ENCODE measurements around the gene VASH1.

VASH1 gene

DNA sequence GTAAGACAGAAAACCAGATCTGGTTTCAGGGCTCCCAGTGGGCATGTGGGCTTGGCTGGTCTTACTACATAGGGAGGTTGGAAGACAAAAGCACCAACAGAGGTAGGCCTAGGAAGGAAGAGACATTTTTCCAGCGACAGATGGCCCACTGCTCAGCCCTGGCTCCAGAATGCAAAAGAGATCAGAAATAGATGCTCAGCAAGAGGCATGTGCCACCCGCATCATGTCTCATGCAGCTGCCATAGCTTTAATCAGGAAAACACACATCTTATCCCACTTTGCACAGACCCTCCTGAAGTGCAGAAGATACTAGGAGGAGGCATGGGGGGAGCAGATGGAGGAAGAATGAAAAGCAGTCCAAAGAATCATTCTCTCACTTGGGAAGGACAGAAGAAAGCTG, 25.3 kb downstream of the VASH1 start:
- H3K4me1 ChIP-seq = peaks cover 8% of the 10 kb centered on the region
- no peaks in the 10 kb centered on the region for H3K27me3 ChIP-seq (ENCODE audit: control insufficient read depth, insufficient read depth, low read length)
- H3K9me3 ChIP-seq (ENCODE audit: control insufficient read depth, low read length) = no peaks in the 10 kb centered on the region
- TF ChIP-seq CTCF (IDR thresholded peaks at IDR 0.05) = no peak
- H2AFZ ChIP-seq = no peak overlapping the region
- H3K79me2 ChIP-seq = no peaks in the 10 kb centered on the region
- no peak overlapping the region for H3K27ac ChIP-seq
- H3K4me3 ChIP-seq (ENCODE audit: low read depth, low read length) = no peak overlapping the region
- no peak overlapping the region for H3K4me2 ChIP-seq (ENCODE audit: low read length)
- H3K36me3 ChIP-seq (ENCODE audit: control insufficient read depth, insufficient read depth, low read length) = no peaks in the 10 kb centered on the region
- no peak overlapping the region for H3K9ac ChIP-seq

- Histone ChIP-seq H3K4me1 (no peaks in the 10 kb centered on the region), H3K36me3 (ENCODE audit: control insufficient read depth, insufficient read depth, low read length) (no peaks in the 10 kb centered on the region), H3K4me2 (ENCODE audit: low read length) (no peak overlapping the region), H3K27ac (no peak overlapping the region), H3K9me3 (ENCODE audit: control insufficient read depth, low read length) (no peaks in the 10 kb centered on the region), H3K9ac (no peak overlapping the region), H3K4me3 (ENCODE audit: low read depth, low read length) (no peak overlapping the region), H3K79me2 (no peaks in the 10 kb centered on the region), H3K27me3 (ENCODE audit: control insufficient read depth, insufficient read depth, low read length) (no peaks in the 10 kb centered on the region), H2AFZ (no peak overlapping the region)
- TF ChIP-seq CTCF (IDR thresholded peaks at IDR 0.05) = no peak
Observed at GRCh38 chr14:76792422-76792821, 31.2 kb downstream of the VASH1 start.

DNA sequence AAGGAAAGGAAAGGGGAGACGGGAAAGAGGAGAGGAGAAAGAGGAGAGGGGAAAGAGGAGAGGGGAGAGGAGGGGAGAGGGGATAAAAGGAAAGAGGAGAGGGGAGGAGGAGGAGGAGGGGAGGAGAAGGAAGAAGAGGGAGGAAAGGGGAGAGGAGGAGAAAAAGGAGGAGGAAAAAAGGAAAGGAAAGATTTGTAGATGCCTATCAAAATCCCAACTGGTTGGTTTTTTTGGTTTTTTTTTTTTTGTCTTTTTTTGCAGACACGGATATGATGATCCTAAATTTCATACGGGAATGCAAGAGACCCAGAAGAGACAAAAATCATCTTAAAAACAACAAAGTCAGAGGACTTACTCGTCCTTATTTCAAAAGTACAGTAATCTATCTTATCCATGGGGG, 32.1 kb downstream of the VASH1 start:
- no peak overlapping the region for H2AFZ ChIP-seq
- no peak overlapping the region for H3K4me3 ChIP-seq (ENCODE audit: low read depth, low read length)
- no peak overlapping the region for H3K27ac ChIP-seq
- H3K4me2 ChIP-seq (ENCODE audit: low read length) = no peak overlapping the region
- H3K4me1 ChIP-seq = no peaks in the 10 kb centered on the region
- H3K9me3 ChIP-seq (ENCODE audit: control insufficient read depth, low read length) = no peaks in the 10 kb centered on the region
- no peaks in the 10 kb centered on the region for H3K27me3 ChIP-seq (ENCODE audit: control insufficient read depth, insufficient read depth, low read length)
- no peaks in the 10 kb centered on the region for H3K79me2 ChIP-seq
- no peak for TF ChIP-seq CTCF (IDR thresholded peaks at IDR 0.05)
- no peaks in the 10 kb centered on the region for H3K36me3 ChIP-seq (ENCODE audit: control insufficient read depth, insufficient read depth, low read length)
- H3K9ac ChIP-seq = no peak overlapping the region

- Histone ChIP-seq H3K36me3 (ENCODE audit: control insufficient read depth, insufficient read depth, low read length) (no peaks in the 10 kb centered on the region), H2AFZ (no peak overlapping the region), H3K27ac (no peak overlapping the region), H3K9ac (no peak overlapping the region), H3K79me2 (no peaks in the 10 kb centered on the region), H3K9me3 (ENCODE audit: control insufficient read depth, low read length) (no peaks in the 10 kb centered on the region), H3K4me1 (no peaks in the 10 kb centered on the region), H3K4me3 (ENCODE audit: low read depth, low read length) (no peak overlapping the region), H3K4me2 (ENCODE audit: low read length) (no peak overlapping the region), H3K27me3 (ENCODE audit: control insufficient read depth, insufficient read depth, low read length) (no peaks in the 10 kb centered on the region)
- TF ChIP-seq CTCF (IDR thresholded peaks at IDR 0.05) = no peak
Observed at GRCh38 chr14:76793956-76794355, 32.7 kb downstream of the VASH1 start.

- Histone ChIP-seq H3K79me2 (peaks cover 25% of the 10 kb centered on the region), H3K27ac (no peak overlapping the region), H3K27me3 (ENCODE audit: control insufficient read depth, insufficient read depth, low read length) (no peaks in the 10 kb centered on the region), H3K4me2 (ENCODE audit: low read length) (no peak overlapping the region), H2AFZ (no peak overlapping the region), H3K9me3 (ENCODE audit: control insufficient read depth, low read length) (no peaks in the 10 kb centered on the region), H3K36me3 (ENCODE audit: control insufficient read depth, insufficient read depth, low read length) (no peaks in the 10 kb centered on the region), H3K9ac (no peak overlapping the region), H3K4me3 (ENCODE audit: low read depth, low read length) (no peak overlapping the region), H3K4me1 (peaks cover 3% of the 10 kb centered on the region)
- TF ChIP-seq CTCF (IDR thresholded peaks at IDR 0.05) = no peak
Observed at GRCh38 chr14:76806446-76806845, 45.2 kb downstream of the VASH1 start.

Measured in parathyroid adenoma (tissue), 2 donors.